Measurements from ENCODE around the gene C11orf97.

DNA sequence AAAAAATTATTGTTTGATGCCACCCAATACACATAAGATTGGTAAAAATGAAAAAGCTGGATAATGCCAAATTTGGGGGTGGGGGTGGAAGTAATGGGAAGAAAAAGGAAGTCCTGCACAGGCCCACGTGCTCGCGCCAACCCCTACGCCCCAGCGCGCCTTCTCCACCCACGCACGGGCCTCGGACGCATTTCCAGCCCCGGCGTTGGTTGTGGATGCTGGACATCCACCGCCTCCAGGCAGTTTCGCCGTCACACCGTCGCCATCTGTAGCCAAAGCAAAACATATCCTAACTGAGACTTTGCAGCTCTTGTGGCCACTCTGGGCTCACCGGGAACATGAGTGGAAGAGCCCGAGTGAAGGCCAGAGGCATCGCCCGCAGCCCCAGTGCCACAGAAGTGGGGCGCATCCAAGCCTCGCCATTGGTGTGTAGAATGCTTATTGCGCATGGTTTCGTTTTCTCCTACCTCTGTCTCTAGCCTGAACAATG lies 55.0 kb downstream of the C11orf97 start, which contains the start of gene PIWIL4:
- TF ChIP-seq, protein P1, sequence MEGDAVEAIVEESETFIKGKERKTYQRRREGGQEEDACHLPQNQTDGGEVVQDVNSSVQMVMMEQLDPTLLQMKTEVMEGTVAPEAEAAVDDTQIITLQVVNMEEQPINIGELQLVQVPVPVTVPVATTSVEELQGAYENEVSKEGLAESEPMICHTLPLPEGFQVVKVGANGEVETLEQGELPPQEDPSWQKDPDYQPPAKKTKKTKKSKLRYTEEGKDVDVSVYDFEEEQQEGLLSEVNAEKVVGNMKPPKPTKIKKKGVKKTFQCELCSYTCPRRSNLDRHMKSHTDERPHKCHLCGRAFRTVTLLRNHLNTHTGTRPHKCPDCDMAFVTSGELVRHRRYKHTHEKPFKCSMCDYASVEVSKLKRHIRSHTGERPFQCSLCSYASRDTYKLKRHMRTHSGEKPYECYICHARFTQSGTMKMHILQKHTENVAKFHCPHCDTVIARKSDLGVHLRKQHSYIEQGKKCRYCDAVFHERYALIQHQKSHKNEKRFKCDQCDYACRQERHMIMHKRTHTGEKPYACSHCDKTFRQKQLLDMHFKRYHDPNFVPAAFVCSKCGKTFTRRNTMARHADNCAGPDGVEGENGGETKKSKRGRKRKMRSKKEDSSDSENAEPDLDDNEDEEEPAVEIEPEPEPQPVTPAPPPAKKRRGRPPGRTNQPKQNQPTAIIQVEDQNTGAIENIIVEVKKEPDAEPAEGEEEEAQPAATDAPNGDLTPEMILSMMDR (IDR thresholded peaks at IDR 0.05; ENCODE audit: control extremely low read depth in 1 of 3, insufficient read depth in 1 of 3, low read depth in 1 of 3, low read length in 3 of 3) = no peak
- no peak for TF ChIP-seq JUN (IDR thresholded peaks at IDR 0.05; ENCODE audit: low read depth, low read length)
- TF ChIP-seq, protein P2, sequence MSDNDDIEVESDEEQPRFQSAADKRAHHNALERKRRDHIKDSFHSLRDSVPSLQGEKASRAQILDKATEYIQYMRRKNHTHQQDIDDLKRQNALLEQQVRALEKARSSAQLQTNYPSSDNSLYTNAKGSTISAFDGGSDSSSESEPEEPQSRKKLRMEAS (IDR thresholded peaks at IDR 0.05) = no peak
- no peak for TF ChIP-seq RAD21 (IDR thresholded peaks at IDR 0.05 in 1 of 2, conservative IDR thresholded peaks at IDR 0.05 in 1 of 2; ENCODE audit: low read depth in 2 of 2, low read length in 2 of 2)
- no peak for TF ChIP-seq KDM1A (IDR thresholded peaks at IDR 0.05; ENCODE audit: borderline replicate concordance, low read length)
- no peak for TF ChIP-seq TBP (IDR thresholded peaks at IDR 0.05; ENCODE audit: low read depth, low read length)
- no peak for TF ChIP-seq POLR2AphosphoS5 (IDR thresholded peaks at IDR 0.05; ENCODE audit: low read depth, low read length)
- no peak for TF ChIP-seq SIN3A (conservative IDR thresholded peaks at IDR 0.05 in 1 of 2, IDR thresholded peaks at IDR 0.05 in 1 of 2; ENCODE audit: low read depth in 1 of 2, low read length in 2 of 2)
- no peak for TF ChIP-seq SRF (IDR thresholded peaks at IDR 0.05; ENCODE audit: low read depth, low read length)

Data from H1 (cell line).